Smooth muscle cell (in vitro differentiated cells): ENCODE data around the gene EIF4H. TPM values are rescaled to one million over a fixed set of nuclear protein-coding genes. Genes with fewer than 3 reads are reported as not detected.
A peak's percentile ranks its signal among the peaks of the same experiment; 100 is the strongest.

Source experiments
- DNase-seq: peaks from one replicate; lab custom pipeline; 2025; ENCODE audit not compliant: unreplicated experiment; lab: John Stamatoyannopoulos, UW
- H2AFZ ChIP-seq: fragments of 200-600 bp; sonication (generic); 2 replicates; pipeline ENCODE4 v1.6.0; 2016; ENCODE audit warnings: antibody characterized with exemption, low read depth, mild to moderate bottlenecking
- H3F3A ChIP-seq: fragments of 200-600 bp; sonication (generic); 2 replicates; pipeline ENCODE4 v1.6.0; 2017; ENCODE audit warnings: antibody characterized with exemption, low read depth
- H3K27ac ChIP-seq: fragments of 200-600 bp; sonication (generic); 2 replicates; pipeline ENCODE4 v1.5.1; 2016; ENCODE audit warnings: low read depth, mild to moderate bottlenecking
- H3K27me3 ChIP-seq: fragments of 200-600 bp; sonication (generic); 2 replicates; pipeline ENCODE4 v1.6.1; 2016; ENCODE audit warnings: low read depth, mild to moderate bottlenecking
- H3K36me3 ChIP-seq: fragments of 200-600 bp; sonication (generic); 2 replicates; pipeline ENCODE4 v1.5.1; 2016; ENCODE audit warnings: low read depth
- H3K4me1 ChIP-seq: fragments of 200-600 bp; sonication (generic); 2 replicates; pipeline ENCODE4 v1.5.1; 2016; ENCODE audit warnings: low read depth
- H3K4me2 ChIP-seq: fragments of 200-600 bp; sonication (generic); 2 replicates; pipeline ENCODE4 v1.6.0; 2016; ENCODE audit warnings: mild to moderate bottlenecking
- H3K4me3 ChIP-seq: fragments of 200-600 bp; sonication (generic); 2 replicates; pipeline ENCODE4 v1.5.1; 2016; ENCODE audit warnings: mild to moderate bottlenecking
- H3K79me2 ChIP-seq: fragments of 200-600 bp; sonication (generic); 2 replicates; pipeline ENCODE4 v1.6.0; 2016; ENCODE audit warnings: low read depth, mild to moderate bottlenecking
- H3K9ac ChIP-seq: fragments of 200-600 bp; sonication (generic); 2 replicates; pipeline ENCODE4 v1.6.0; 2016; ENCODE audit warnings: low read depth
- H3K9me3 ChIP-seq: fragments of 200-600 bp; sonication (generic); replicated peaks from 2 replicates; pipeline ENCODE4 v1.5.1; 2016; ENCODE audit warnings: low read depth
- H4K20me1 ChIP-seq: fragments of 200-600 bp; sonication (generic); 2 replicates; pipeline ENCODE4 v1.6.0; 2016; ENCODE audit warnings: low read depth
- CTCF ChIP-seq: fragments of 200-600 bp; sonication (generic); IDR thresholded peaks from 2 replicates; pipeline ENCODE4 v1.5.1; 2017; ENCODE audit warnings: borderline replicate concordance, mild to moderate bottlenecking, antibody characterized with exemption; ENCODE audit not compliant: insufficient read depth, poor library complexity, severe bottlenecking
- WGBS: methylation state at CpG from one replicate; pipeline ENCODE4 v1.1.7; 2016; ENCODE audit warnings: low lambda C conversion rate; 5-methylcytosine and 5-hydroxymethylcytosine counted together
- polyA plus RNA-seq: library from polyadenylated mRNA; unstranded; fragments of >200 nt; fragmentation: Nextera tagmentation; extraction: Ambion mirVana; gene quantifications from 2 replicates; pipeline ENCODE4 v1.2.1, GENCODE V29; 2016
- total RNA-seq: library from RNA; depleted of rRNA; stranded (reverse); fragments of >200 nt; gene quantifications from 2 replicates; pipeline ENCODE4 v1.2.3, GENCODE V29; 2014

Gene EIF4H
- total and polyA plus RNA-seq, 2 experiments from 2014 or later, result 168 to 222 TPM

GRCh38 chr7:74130518-74130917 is 43.6 kb upstream of the EIF4H start:
- H3K27ac ChIP-seq, result no peak overlapping the region
- no peaks in the 10 kb centered on the region for H3K36me3 ChIP-seq
- no peak overlapping the region for H3K4me2 ChIP-seq
- H2AFZ ChIP-seq, result no peak overlapping the region
- no peaks in the 10 kb centered on the region for H3K9me3 ChIP-seq
- H3K4me1 ChIP-seq, result no peaks in the 10 kb centered on the region
- H3F3A ChIP-seq, result no peaks in the 10 kb centered on the region
- H3K4me3 ChIP-seq, result no peak overlapping the region
- TF ChIP-seq CTCF, result no peak
- 92% methylated on average over 4 of the region's 4 CpGs for WGBS
- H3K9ac ChIP-seq, result no peak overlapping the region
- no peak for DNase-seq
- H3K79me2 ChIP-seq, result no peaks in the 10 kb centered on the region
- no peaks in the 10 kb centered on the region for H3K27me3 ChIP-seq
- no peaks in the 10 kb centered on the region for H4K20me1 ChIP-seq

GRCh38 chr7:74134117-74134620 is 40.0 kb upstream of the EIF4H start:
- Histone ChIP-seq H3K79me2 (no peaks in the 10 kb centered on the region), H3K4me3 (no peak overlapping the region), H3K9me3 (no peaks in the 10 kb centered on the region), H3K4me1 (no peaks in the 10 kb centered on the region), H3F3A (no peaks in the 10 kb centered on the region), H3K36me3 (no peaks in the 10 kb centered on the region), H3K9ac (no peak overlapping the region), H3K27me3 (no peaks in the 10 kb centered on the region), H3K4me2 (no peak overlapping the region), H4K20me1 (no peaks in the 10 kb centered on the region), H2AFZ (no peak overlapping the region), H3K27ac (peak overlapping the region; percentile 62)
- DNase-seq, result no peak
- TF ChIP-seq CTCF, result no peak
- WGBS, result 80% methylated on average over 8 of the region's 8 CpGs

- Histone ChIP-seq H3K36me3 (no peaks in the 10 kb centered on the region), H3K27me3 (no peaks in the 10 kb centered on the region), H3K4me3 (no peak overlapping the region), H2AFZ (no peak overlapping the region), H3K9me3 (no peaks in the 10 kb centered on the region), H3K4me1 (no peaks in the 10 kb centered on the region), H3K79me2 (no peaks in the 10 kb centered on the region), H3K27ac (no peak overlapping the region), H3F3A (no peaks in the 10 kb centered on the region), H4K20me1 (no peaks in the 10 kb centered on the region), H3K4me2 (no peak overlapping the region), H3K9ac (no peak overlapping the region)
- 35% methylated on average over 12 of the region's 12 CpGs for WGBS
- TF ChIP-seq CTCF, result no peak
- no peak for DNase-seq
Measured at GRCh38 chr7:74138334-74138867, 35.8 kb upstream of the EIF4H start.
